Stomach (tissue), 4 donors: ENCODE results near the gene YKT6.

Experiments
- CTCF ChIP-seq, 7 experiments: fragments of 450-650 bp in 4 of 7; fragments of 200-600 bp in 3 of 7; sonication (generic) in 3 of 7; IDR thresholded peaks; one replicate each; pipeline ENCODE4 v1.5.1; 2016 to 2019; ENCODE audit warnings: antibody characterized with exemption in 7 of 7, control low read depth in 2 of 7, mild to moderate bottlenecking in 1 of 7
- EP300 ChIP-seq: sonication (generic); formaldehyde crosslinking; IDR thresholded peaks from one replicate; pipeline ENCODE4 v1.6.1; 2017; ENCODE audit warnings: antibody characterized with exemption
- POLR2A ChIP-seq, 4 donors: fragments of 450-650 bp; IDR thresholded peaks; one replicate each; pipeline ENCODE4 v1.6.1; 2016; ENCODE audit warnings: antibody characterized with exemption in 4 of 4, control low read depth in 2 of 4, mild to moderate bottlenecking in 1 of 4, moderate library complexity in 1 of 4
- POLR2AphosphoS5 ChIP-seq, 3 donors: sonication (generic); formaldehyde crosslinking; IDR thresholded peaks; one replicate each; pipeline ENCODE4 v1.6.1; 2016; ENCODE audit warnings: antibody characterized with exemption in 3 of 3

DNA sequence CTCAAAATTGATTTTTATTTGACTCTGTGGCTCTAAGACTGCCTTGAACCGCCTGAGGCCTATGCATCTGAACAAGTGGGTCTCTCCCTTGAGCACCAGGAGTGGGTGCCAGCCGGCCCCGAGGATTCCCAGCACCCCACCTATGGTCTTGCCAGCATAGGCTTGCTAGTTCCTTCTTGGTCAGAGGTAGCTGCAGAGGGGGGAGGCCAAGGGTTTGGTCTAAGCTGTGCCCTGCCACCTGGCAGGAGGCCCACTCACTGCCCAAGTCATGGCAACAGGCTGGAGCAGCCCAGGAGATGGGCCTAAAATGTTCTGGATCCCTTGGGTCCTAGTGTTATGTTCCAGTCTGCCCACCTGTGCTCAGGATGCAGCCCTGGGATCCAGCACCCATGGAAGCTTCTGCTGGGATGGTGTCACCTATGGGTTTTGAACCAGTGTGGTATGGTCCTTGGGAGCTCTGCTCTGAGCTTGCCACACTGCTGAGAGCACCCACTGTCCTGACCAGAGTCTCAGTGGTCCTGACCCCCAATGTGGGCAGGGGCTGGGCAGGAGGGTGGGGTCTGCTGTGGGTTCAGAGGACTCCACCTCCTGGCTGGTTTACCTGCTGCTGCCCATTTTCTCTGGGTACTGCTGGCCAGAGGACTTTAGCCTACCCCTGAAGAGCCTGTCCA, 12.6 kb downstream of the YKT6 start:
- TF ChIP-seq CTCF (IDR thresholded peaks at IDR 0.05) = no peak
- no peak for TF ChIP-seq EP300
- no peak for TF ChIP-seq POLR2AphosphoS5 (IDR thresholded peaks at IDR 0.05)
- no peak for TF ChIP-seq POLR2A (IDR thresholded peaks at IDR 0.05)
